PFSK-1 (cell line): ENCODE data around the gene MARVELD2.

ENCODE experiments used
- POLR2AphosphoS5 ChIP-seq: IDR thresholded peaks from 2 replicates; pipeline ENCODE4 v1.6.1; 2012; ENCODE audit warnings: low read depth, mild to moderate bottlenecking, control low read depth, low read length, moderate library complexity
- TAF1 ChIP-seq: IDR thresholded peaks from 2 replicates; pipeline ENCODE4 v1.6.1; 2012; ENCODE audit warnings: low read length, control low read depth, borderline replicate concordance; ENCODE audit not compliant: insufficient read depth

- TF ChIP-seq POLR2AphosphoS5, result no peak
- no peak for TF ChIP-seq TAF1
Measured at GRCh38 chr5:69432412-69433206, 17.7 kb downstream of the MARVELD2 start.
